HCT116 (cell line): ENCODE measurements around the gene CCL27. TPM values are rescaled to one million over a fixed set of nuclear protein-coding genes. Genes with fewer than 3 reads are reported as not detected.
A peak's percentile ranks its signal among the peaks of the same experiment; 100 is the strongest.

Source experiments
- ATAC-seq: fragments of 200-7000 bp; cut with Tn5 transposase; 2 replicates; pipeline ENCODE4 v1.9.1; 2020; ENCODE audit warnings: mild to moderate bottlenecking, moderate library complexity
- BruUV-seq: library from RNA; stranded (reverse); fragments of 400-500 nt; replicated peaks from 2 replicates; lab custom pipeline; 2021; lab: Mats Ljungman, UMichigan
- CTCF ChIA-PET: fragments of 300-600 bp; sonication (Branson Sonifier 250); formaldehyde crosslinking; loops from one replicate; lab custom pipeline; 2021; ENCODE audit warnings: antibody characterized with exemption; lab: Charles Lee
- POLR2A ChIA-PET: fragments of 300-600, 350-600 bp; sonication (Branson Sonifier 250); formaldehyde crosslinking; loops from one replicate; lab custom pipeline; 2021; ENCODE audit warnings: antibody characterized with exemption; lab: Charles Lee
- RAD21 ChIA-PET, 2 experiments: fragments of 300-600 bp; sonication (Branson Sonifier 250); formaldehyde crosslinking; loops; one replicate each; lab custom pipeline; 2023; ENCODE audit warnings: low total read pairs in 2 of 2; ENCODE audit not compliant: uncharacterized antibody in 2 of 2, unreplicated experiment in 2 of 2, low non-redundant PET in 1 of 2; lab: Charles Lee
- DNase-seq: peaks from one replicate; pipeline ENCODE4 v3.0.0-alpha.2; 2010; ENCODE audit warnings: low read depth, low spot score
- H2AFZ ChIP-seq: fragments of 200-600 bp; shearing (Covaris generic), sonication (generic); 2 replicates; pipeline ENCODE4 v1.6.1; 2017; ENCODE audit warnings: low read depth, mixed run types, mixed read lengths, antibody characterized with exemption, low read length; ENCODE audit not compliant: poor library complexity, severe bottlenecking
- H3K27ac ChIP-seq: 2 replicates; pipeline ENCODE4 v1.5.1; 2012; ENCODE audit warnings: low read depth, low read length
- H3K27me3 ChIP-seq: fragments of 200-600 bp; sonication (generic); 2 replicates; pipeline ENCODE4 v1.6.1; 2016; ENCODE audit warnings: mixed run types, low read length, mixed read lengths; ENCODE audit not compliant: insufficient read depth
- H3K36me3 ChIP-seq, 2 experiments: fragments of 200-500 bp in 1 of 2; fragments of 200-600 bp in 1 of 2; sonication (Bioruptor generic) in 1 of 2; sonication (generic) in 1 of 2; 2 replicates each; pipeline versions ENCODE4 v1.5.1 to v1.6.1; 2014 to 2016; ENCODE audit warnings: low read length in 2 of 2, inconsistent platforms in 1 of 2, mixed read lengths in 1 of 2, mixed run types in 1 of 2; ENCODE audit not compliant: insufficient read depth in 2 of 2, control insufficient read depth in 1 of 2
- H3K4me1 ChIP-seq, 2 experiments: fragments of 200-600 bp in 1 of 2; sonication (generic) in 1 of 2; 2 replicates each; pipeline versions ENCODE4 v1.5.1 to v1.6.1; 2012 to 2017; ENCODE audit warnings: low read length in 2 of 2, inconsistent platforms in 1 of 2, mild to moderate bottlenecking in 1 of 2, mixed read lengths in 1 of 2, mixed run types in 1 of 2, moderate library complexity in 1 of 2; ENCODE audit not compliant: insufficient read depth in 2 of 2, control insufficient read depth in 1 of 2
- H3K4me2 ChIP-seq: fragments of 200-600 bp; sonication (generic); 2 replicates; pipeline ENCODE4 v1.6.1; 2017; ENCODE audit warnings: mixed run types, low read length, mixed read lengths
- H3K4me3 ChIP-seq, 2 experiments: fragments of 200-600 bp in 1 of 2; sonication (generic) in 1 of 2; replicated peaks in 1 of 2; 2 replicates each; pipeline ENCODE4 v1.5.1; 2011 to 2016; ENCODE audit warnings: low read length in 2 of 2, control low read depth in 1 of 2, low read depth in 1 of 2, mild to moderate bottlenecking in 1 of 2, mixed read lengths in 1 of 2, mixed run types in 1 of 2
- H3K79me2 ChIP-seq: fragments of 200-600 bp; sonication (generic); 2 replicates; pipeline ENCODE4 v1.6.1; 2017; ENCODE audit warnings: mild to moderate bottlenecking, mixed run types, low read length, moderate library complexity, mixed read lengths; ENCODE audit not compliant: insufficient read depth
- H3K9ac ChIP-seq: fragments of 200-600 bp; sonication (generic); 2 replicates; pipeline ENCODE4 v1.6.1; 2016; ENCODE audit warnings: low read length, mixed read lengths
- H3K9me2 ChIP-seq: fragments of 200-600 bp; sonication (generic), shearing (Covaris generic); 2 replicates; pipeline ENCODE4 v1.6.1; 2017; ENCODE audit warnings: mixed run types, mild to moderate bottlenecking, moderate library complexity; ENCODE audit not compliant: insufficient read depth
- H3K9me3 ChIP-seq, 2 experiments: fragments of 200-500 bp in 1 of 2; fragments of 200-600 bp in 1 of 2; sonication (Bioruptor generic) in 1 of 2; sonication (generic) in 1 of 2; 2 replicates each; pipeline ENCODE4 v1.6.1; 2014 to 2017; ENCODE audit warnings: low read length in 2 of 2, mixed read lengths in 2 of 2, inconsistent platforms in 1 of 2, low read depth in 1 of 2, mild to moderate bottlenecking in 1 of 2, mixed run types in 1 of 2, moderate library complexity in 1 of 2; ENCODE audit not compliant: control insufficient read depth in 1 of 2, insufficient read depth in 1 of 2
- H4K20me1 ChIP-seq: fragments of 200-600 bp; sonication (generic), shearing (Covaris generic); 2 replicates; pipeline ENCODE4 v1.6.1; 2017; ENCODE audit warnings: mixed run types, mild to moderate bottlenecking, moderate library complexity; ENCODE audit not compliant: insufficient read depth
- ELF1 ChIP-seq: IDR thresholded peaks from 2 replicates; pipeline ENCODE4 v1.6.1; 2012; ENCODE audit warnings: low read depth, borderline replicate concordance
- EZH2 ChIP-seq: fragments of 200-600 bp; sonication (generic); IDR thresholded peaks from 2 replicates; pipeline ENCODE4 v1.6.1; 2017; ENCODE audit warnings: antibody characterized with exemption, mixed run types
- EZH2phosphoT487 ChIP-seq: fragments of 200-600 bp; IDR thresholded peaks from 2 replicates; pipeline ENCODE4 v1.6.1; 2018; ENCODE audit warnings: antibody characterized with exemption, borderline replicate concordance
- MAX ChIP-seq: IDR thresholded peaks from 2 replicates; pipeline ENCODE4 v1.6.1; 2012
- POLR2AphosphoS5 ChIP-seq: IDR thresholded peaks from 2 replicates; pipeline ENCODE4 v1.6.1; 2011; ENCODE audit warnings: mild to moderate bottlenecking, low read depth, low read length, moderate library complexity
- SP1 ChIP-seq: IDR thresholded peaks from 2 replicates; pipeline ENCODE4 v1.6.1; 2012; ENCODE audit warnings: low read depth
- TCF7L2 ChIP-seq: IDR thresholded peaks from 2 replicates; pipeline ENCODE4 v1.7.0; 2011; ENCODE audit warnings: borderline replicate concordance, inconsistent platforms; ENCODE audit not compliant: insufficient read depth, insufficient read length; ENCODE audit errors: extremely low read depth
- intact Hi-C: fragments of 100-400 bp; cut with micrococcal nuclease; formaldehyde crosslinking; loops from 2 replicates; pipeline ENCODE4 v1.10.0; 2022
- total RNA-seq: library from RNA; stranded (reverse); gene quantifications from one replicate; pipeline ENCODE4 v1.2.1, GENCODE V29; 2021; ENCODE audit not compliant: unreplicated experiment
- TF ChIP-seq, protein P1 (sequence below), 3 experiments: fragments of 200-600 bp in 1 of 3; sonication (generic) in 1 of 3; IDR thresholded peaks in 2 of 3; conservative IDR thresholded peaks in 1 of 3; 2 replicates each; pipeline ENCODE4 v1.5.1; 2012 to 2017; ENCODE audit warnings: low read depth in 2 of 3, low read length in 2 of 3, antibody characterized with exemption in 1 of 3, borderline replicate concordance in 1 of 3, control low read depth in 1 of 3, mild to moderate bottlenecking in 1 of 3, mixed read lengths in 1 of 3, mixed run types in 1 of 3, moderate library complexity in 1 of 3; ENCODE audit not compliant: insufficient read depth in 1 of 3
- TF ChIP-seq, protein P2 (sequence below): IDR thresholded peaks from 2 replicates; pipeline ENCODE4 v1.6.1; 2012

CCL27 gene
- total RNA-seq, 1 experiment from 2014 or later, result 1.0 TPM

DNA sequence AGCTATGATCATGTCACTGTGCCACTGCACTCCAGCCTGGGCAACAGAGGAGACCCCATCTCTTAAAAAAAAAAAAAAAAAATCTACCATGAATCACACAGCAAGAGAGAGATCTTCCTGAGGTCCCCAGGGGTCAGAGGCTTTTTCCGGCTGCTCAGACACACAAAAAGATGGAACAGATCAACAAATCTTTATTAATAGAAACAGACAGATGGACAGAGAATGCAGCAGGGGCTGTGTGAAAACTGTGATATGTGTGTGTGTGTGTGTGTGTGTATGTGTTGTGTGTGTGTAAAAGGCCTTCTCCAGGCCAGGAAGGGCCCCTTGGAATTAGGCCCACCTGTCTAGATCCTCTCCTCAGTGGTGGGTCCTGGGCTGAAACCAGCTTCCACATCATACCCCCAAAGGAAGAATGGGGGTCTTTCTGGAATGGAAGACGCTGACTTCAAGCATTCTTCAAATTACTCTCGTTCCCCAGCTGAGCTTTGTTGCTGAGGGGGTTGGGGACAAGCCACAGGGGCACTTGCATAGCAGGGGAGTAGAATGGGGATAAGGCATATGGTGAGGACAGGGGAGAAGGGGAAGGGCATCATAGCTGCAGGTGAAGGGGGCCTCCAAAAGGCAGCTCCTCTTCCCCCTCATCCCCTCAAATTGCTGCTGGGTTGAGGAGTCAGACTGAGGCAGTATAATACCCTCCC lies 27.8 kb downstream of the CCL27 start:
- Histone ChIP-seq H3K27ac (no peak overlapping the region), H3K4me2 (no peak overlapping the region), H3K9me2 (no peaks in the 10 kb centered on the region), H3K79me2 (peaks cover 27% of the 10 kb centered on the region), H3K9ac (no peak overlapping the region), H2AFZ (no peak overlapping the region), H3K9me3 (no peaks in the 10 kb centered on the region), H3K36me3 (peaks cover 0 to 12% of the 10 kb centered on the region in 2 experiments; a peak in 2 of 4 replicates), H4K20me1 (no peaks in the 10 kb centered on the region), H3K27me3 (no peaks in the 10 kb centered on the region), H3K4me3 (no peak overlapping the region), H3K4me1 (peaks cover 10 to 41% of the 10 kb centered on the region in 2 experiments; a peak in 3 of 4 replicates)
- ATAC-seq (no peak), DNase-seq (no peak)
- RAD21 ChIA-PET, result interaction anchor here in 1 of 2 experiments (0.6 to 0.7 kb wide), 2 partner anchors 23 to 31 kb away, joined by 3 to 4 read pairs; no protein-coding TSS in a partner anchor
- no TSS peak for BruUV-seq
- TF ChIP-seq MAX, result no peak
- TF ChIP-seq ELF1, result no peak
- TF ChIP-seq POLR2AphosphoS5, result no peak
- TF ChIP-seq SP1, result no peak
- intact Hi-C loops, result loop anchor here (1.0 kb wide), 2 partner anchors 22 to 86 kb away; partner anchors contain the start of gene RPP25L
- CTCF ChIA-PET, result interaction anchor here (1.0 to 2.5 kb wide), 13 partner anchors 10 to 231 kb away, joined by 3 to 21 read pairs (median 6); partner anchors contain the start of genes DCTN3, GALT and RPP25L
- POLR2A ChIA-PET, result interaction anchor here (1.6 kb wide), 1 partner anchor 15 kb away, joined by 7 read pairs; the partner anchor contains the start of gene DCTN3

DNA sequence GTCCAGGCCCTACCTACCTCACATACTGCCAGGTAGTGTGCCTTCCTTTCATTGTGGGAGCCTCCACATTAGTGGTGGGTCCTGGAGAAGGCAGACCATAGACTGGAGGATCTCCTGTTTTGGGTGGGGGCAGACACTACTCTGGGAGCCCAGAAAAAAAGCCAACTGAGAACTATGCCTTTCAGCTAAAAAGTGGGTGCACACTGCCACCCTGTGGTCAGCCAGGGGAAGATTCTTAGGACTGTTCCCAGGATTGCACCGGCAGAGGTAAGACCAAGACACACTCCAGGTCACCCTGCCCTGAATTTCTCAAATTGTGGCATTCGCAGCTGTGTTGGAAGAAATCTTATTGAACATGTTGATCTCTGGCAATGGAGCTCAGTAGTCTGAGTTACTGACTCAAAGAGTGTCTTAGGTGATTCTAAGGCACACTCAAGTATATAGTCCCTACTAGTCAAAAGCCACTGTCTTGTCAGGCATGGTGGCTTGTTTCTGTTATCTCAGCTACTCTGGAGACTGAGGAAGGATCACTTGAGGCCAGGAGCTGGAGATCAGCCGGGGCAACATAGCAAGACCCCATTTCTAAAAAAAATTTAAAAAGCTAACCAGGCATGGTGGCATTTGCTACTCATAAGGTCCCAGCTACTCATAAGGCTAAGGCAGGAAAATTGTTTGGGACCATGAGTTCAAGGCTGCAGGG lies 28.5 kb downstream of the CCL27 start:
- Histone ChIP-seq H2AFZ (no peak overlapping the region), H3K9ac (no peak overlapping the region), H3K9me3 (no peaks in the 10 kb centered on the region), H4K20me1 (no peaks in the 10 kb centered on the region), H3K4me1 (peaks cover 10 to 45% of the 10 kb centered on the region in 2 experiments; a peak in 3 of 4 replicates), H3K79me2 (peaks cover 27% of the 10 kb centered on the region), H3K4me3 (no peak overlapping the region), H3K36me3 (peaks cover 0 to 12% of the 10 kb centered on the region in 2 experiments; a peak in 2 of 4 replicates), H3K27ac (no peak overlapping the region), H3K4me2 (no peak overlapping the region), H3K27me3 (no peaks in the 10 kb centered on the region), H3K9me2 (no peaks in the 10 kb centered on the region)
- ATAC-seq, result peak; percentile 55
- DNase-seq, result no peak
- ChIA-PET CTCF (interaction anchor here (1.0 to 2.5 kb wide), 14 partner anchors 10 to 230 kb away, joined by 3 to 21 read pairs (median 6); partner anchors contain the start of genes DCTN3, GALT and RPP25L), POLR2A (interaction anchor here (0.8 to 1.6 kb wide), 2 partner anchors 11 to 14 kb away, joined by 3 to 7 read pairs; partner anchors contain the start of gene DCTN3), RAD21 (interaction anchor here in 1 of 2 experiments (0.6 to 0.7 kb wide), 2 partner anchors 23 to 30 kb away, joined by 3 to 4 read pairs; no protein-coding TSS in a partner anchor)
- intact Hi-C loops, result loop anchor here (1.0 kb wide), 2 partner anchors 22 to 86 kb away; partner anchors contain the start of gene RPP25L
- no TSS peak for BruUV-seq
- TF ChIP-seq, protein P1, sequence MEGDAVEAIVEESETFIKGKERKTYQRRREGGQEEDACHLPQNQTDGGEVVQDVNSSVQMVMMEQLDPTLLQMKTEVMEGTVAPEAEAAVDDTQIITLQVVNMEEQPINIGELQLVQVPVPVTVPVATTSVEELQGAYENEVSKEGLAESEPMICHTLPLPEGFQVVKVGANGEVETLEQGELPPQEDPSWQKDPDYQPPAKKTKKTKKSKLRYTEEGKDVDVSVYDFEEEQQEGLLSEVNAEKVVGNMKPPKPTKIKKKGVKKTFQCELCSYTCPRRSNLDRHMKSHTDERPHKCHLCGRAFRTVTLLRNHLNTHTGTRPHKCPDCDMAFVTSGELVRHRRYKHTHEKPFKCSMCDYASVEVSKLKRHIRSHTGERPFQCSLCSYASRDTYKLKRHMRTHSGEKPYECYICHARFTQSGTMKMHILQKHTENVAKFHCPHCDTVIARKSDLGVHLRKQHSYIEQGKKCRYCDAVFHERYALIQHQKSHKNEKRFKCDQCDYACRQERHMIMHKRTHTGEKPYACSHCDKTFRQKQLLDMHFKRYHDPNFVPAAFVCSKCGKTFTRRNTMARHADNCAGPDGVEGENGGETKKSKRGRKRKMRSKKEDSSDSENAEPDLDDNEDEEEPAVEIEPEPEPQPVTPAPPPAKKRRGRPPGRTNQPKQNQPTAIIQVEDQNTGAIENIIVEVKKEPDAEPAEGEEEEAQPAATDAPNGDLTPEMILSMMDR (IDR thresholded peaks at IDR 0.05 in 2 of 3, conservative IDR thresholded peaks at IDR 0.05 in 1 of 3; ENCODE audit: borderline replicate concordance in 1 of 3, insufficient read depth in 1 of 3, low read depth in 2 of 3, low read length in 2 of 3), result peak in 2 of 3 experiments; percentile 85 to 87; a peak in 4 of 6 replicates
- TF ChIP-seq TCF7L2 (no peak), EZH2phosphoT487 (no peak), EZH2 (no peak)
- TF ChIP-seq, protein P2, sequence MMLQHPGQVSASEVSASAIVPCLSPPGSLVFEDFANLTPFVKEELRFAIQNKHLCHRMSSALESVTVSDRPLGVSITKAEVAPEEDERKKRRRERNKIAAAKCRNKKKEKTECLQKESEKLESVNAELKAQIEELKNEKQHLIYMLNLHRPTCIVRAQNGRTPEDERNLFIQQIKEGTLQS, result no peak
